Measurements from ENCODE around the gene HEXIM1.

- TF ChIP-seq EZH2 (IDR thresholded peaks at IDR 0.05; ENCODE audit: borderline replicate concordance): no peak
- TF ChIP-seq CTCF (IDR thresholded peaks at IDR 0.05; ENCODE audit: poor library complexity): no peak
Measured at GRCh38 chr17:45103269-45103795, 44.9 kb upstream of the HEXIM1 start.

Data from hepatocyte (in vitro differentiated cells).